ENCODE data around the gene TRPV5.
A peak's percentile ranks its signal among the peaks of the same experiment; 100 is the strongest.

The TRPV5 gene

DNA sequence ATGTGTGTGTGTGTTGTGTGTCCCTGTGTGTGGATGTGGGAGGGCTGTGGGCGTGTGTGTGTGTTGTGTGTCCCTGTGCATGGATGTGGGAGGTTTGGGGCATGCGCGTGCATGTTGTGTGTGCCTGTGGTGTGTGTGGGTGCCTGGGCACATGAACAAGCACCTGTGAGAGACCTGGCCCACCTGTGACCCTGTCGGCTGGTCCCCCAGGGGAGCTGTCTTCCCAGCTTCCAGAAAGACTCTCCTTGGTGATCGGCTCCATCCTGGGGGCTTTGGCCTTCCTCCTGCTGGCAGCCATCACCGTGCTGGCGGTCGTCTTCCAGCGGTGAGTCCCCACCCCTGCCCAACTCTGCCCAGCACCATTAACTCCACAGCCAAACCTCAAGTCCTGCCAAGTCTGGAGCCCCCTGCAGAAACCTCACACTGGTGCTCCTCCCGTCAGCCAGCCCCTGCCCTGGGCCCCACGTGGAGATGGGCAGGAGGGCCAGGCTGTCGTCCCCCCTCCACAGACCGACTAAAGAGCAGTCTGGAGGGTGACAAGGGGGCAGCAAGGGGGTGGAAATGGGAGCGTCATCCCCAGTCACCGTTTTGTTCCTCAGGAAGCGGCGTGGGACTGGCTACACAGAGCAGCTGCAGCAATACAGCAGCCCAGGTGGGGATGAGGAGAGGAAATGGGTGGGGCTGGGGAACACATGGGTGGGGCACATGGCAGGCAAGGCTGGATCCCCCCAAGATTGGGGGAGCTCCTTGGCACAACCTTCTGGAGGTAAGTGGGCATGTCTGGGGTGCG is 66.0 kb downstream of the TRPV5 start:
- Histone ChIP-seq H3K4me2 (ENCODE audit: low read length) (no peak overlapping the region), H3K27ac (ENCODE audit: low read length) (no peak overlapping the region), H3K4me1 (ENCODE audit: low read length) (no peaks in the 10 kb centered on the region), H4K20me1 (ENCODE audit: insufficient read depth, low read length) (no peaks in the 10 kb centered on the region), H3K9me3 (ENCODE audit: insufficient read depth, low read length) (no peaks in the 10 kb centered on the region), H3K27me3 (ENCODE audit: low read depth, low read length) (0 out of 2 replicates have a peak, but pooled peaks cover 2% of the 10 kb centered on the region), H3K79me2 (ENCODE audit: low read length) (no peaks in the 10 kb centered on the region), H3K4me3 (ENCODE audit: low read length) (no peak overlapping the region), H3K36me3 (replicated peaks; ENCODE audit: low read depth, low read length) (no peaks in the 10 kb centered on the region), H2AFZ (ENCODE audit: low read depth, low read length) (no peak overlapping the region), H3K9ac (ENCODE audit: low read length) (no peak overlapping the region)
- TF ChIP-seq, protein P1, sequence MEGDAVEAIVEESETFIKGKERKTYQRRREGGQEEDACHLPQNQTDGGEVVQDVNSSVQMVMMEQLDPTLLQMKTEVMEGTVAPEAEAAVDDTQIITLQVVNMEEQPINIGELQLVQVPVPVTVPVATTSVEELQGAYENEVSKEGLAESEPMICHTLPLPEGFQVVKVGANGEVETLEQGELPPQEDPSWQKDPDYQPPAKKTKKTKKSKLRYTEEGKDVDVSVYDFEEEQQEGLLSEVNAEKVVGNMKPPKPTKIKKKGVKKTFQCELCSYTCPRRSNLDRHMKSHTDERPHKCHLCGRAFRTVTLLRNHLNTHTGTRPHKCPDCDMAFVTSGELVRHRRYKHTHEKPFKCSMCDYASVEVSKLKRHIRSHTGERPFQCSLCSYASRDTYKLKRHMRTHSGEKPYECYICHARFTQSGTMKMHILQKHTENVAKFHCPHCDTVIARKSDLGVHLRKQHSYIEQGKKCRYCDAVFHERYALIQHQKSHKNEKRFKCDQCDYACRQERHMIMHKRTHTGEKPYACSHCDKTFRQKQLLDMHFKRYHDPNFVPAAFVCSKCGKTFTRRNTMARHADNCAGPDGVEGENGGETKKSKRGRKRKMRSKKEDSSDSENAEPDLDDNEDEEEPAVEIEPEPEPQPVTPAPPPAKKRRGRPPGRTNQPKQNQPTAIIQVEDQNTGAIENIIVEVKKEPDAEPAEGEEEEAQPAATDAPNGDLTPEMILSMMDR (IDR thresholded peaks at IDR 0.05; ENCODE audit: low read depth, low read length) = no peak
- no peak for TF ChIP-seq EZH2phosphoT487 (IDR thresholded peaks at IDR 0.05; ENCODE audit: low read depth)

DNA sequence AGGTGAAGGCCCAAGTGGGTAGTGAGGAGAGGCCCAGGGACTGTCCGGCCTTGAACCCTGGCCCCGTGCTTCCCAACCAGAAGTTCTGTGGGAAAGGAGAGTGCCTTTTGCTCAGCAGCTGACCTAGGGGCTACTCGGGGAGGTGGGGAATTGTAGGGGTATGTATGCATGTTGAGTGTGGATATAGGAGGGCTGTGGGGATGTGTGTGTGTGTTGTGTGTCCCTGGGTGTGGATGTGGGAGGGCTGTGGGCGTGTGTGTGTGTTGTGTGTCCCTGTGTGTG is 66.5 kb downstream of the TRPV5 start:
- Histone ChIP-seq H3K4me1 (ENCODE audit: low read length) (no peaks in the 10 kb centered on the region), H3K4me2 (ENCODE audit: low read length) (no peak overlapping the region), H3K4me3 (ENCODE audit: low read length) (no peak overlapping the region), H3K79me2 (ENCODE audit: low read length) (no peaks in the 10 kb centered on the region), H3K9me3 (ENCODE audit: insufficient read depth, low read length) (no peaks in the 10 kb centered on the region), H2AFZ (ENCODE audit: low read depth, low read length) (no peak overlapping the region), H4K20me1 (ENCODE audit: insufficient read depth, low read length) (no peaks in the 10 kb centered on the region), H3K27me3 (ENCODE audit: low read depth, low read length) (peaks cover 8% of the 10 kb centered on the region), H3K27ac (ENCODE audit: low read length) (no peak overlapping the region), H3K36me3 (replicated peaks; ENCODE audit: low read depth, low read length) (no peaks in the 10 kb centered on the region), H3K9ac (ENCODE audit: low read length) (no peak overlapping the region)
- no peak for TF ChIP-seq EZH2phosphoT487 (IDR thresholded peaks at IDR 0.05; ENCODE audit: low read depth)
- TF ChIP-seq, protein P1 (IDR thresholded peaks at IDR 0.05; ENCODE audit: low read depth, low read length) = no peak

DNA sequence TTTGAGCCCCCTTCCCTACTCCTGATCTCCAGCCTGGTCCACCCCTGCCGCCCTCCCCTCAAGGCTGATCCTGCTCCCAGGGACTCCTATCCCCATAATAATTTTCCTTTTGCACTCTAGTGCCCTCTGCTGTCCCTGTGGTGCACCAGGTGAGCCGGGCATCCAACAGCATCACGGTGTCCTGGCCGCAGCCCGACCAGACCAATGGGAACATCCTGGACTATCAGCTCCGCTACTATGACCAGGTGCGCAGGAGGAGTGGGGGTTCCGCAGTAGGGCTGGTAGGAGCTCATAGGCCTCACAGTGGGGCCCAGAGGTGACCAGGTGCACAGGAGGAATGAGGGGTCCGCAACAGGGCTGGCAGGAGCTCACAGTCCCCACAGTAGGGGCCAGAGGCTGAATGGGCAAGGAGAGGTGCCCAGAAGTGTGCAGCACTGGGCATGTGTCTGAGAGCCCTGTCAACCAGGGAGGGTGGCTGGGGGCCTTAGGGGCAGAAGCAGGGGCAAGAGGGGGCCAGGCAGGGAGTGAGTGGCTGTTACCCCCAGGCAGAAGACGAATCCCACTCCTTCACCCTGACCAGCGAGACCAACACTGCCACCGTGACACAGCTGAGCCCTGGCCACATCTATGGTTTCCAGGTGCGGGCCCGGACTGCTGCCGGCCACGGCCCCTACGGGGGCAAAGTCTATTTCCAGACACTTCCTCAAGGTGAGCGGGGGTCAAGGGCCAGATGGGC is 67.0 kb downstream of the TRPV5 start:
- Histone ChIP-seq H3K4me2 (ENCODE audit: low read length) (no peak overlapping the region), H3K27me3 (ENCODE audit: low read depth, low read length) (peaks cover 12% of the 10 kb centered on the region), H3K9me3 (ENCODE audit: insufficient read depth, low read length) (no peaks in the 10 kb centered on the region), H3K4me1 (ENCODE audit: low read length) (no peaks in the 10 kb centered on the region), H3K9ac (ENCODE audit: low read length) (no peak overlapping the region), H3K79me2 (ENCODE audit: low read length) (no peaks in the 10 kb centered on the region), H2AFZ (ENCODE audit: low read depth, low read length) (no peak overlapping the region), H4K20me1 (ENCODE audit: insufficient read depth, low read length) (no peaks in the 10 kb centered on the region), H3K4me3 (ENCODE audit: low read length) (no peak overlapping the region), H3K36me3 (replicated peaks; ENCODE audit: low read depth, low read length) (no peaks in the 10 kb centered on the region), H3K27ac (ENCODE audit: low read length) (no peak overlapping the region)
- no peak for TF ChIP-seq EZH2phosphoT487 (IDR thresholded peaks at IDR 0.05; ENCODE audit: low read depth)
- TF ChIP-seq, protein P1 (IDR thresholded peaks at IDR 0.05; ENCODE audit: low read depth, low read length) = peak; percentile 72

DNA sequence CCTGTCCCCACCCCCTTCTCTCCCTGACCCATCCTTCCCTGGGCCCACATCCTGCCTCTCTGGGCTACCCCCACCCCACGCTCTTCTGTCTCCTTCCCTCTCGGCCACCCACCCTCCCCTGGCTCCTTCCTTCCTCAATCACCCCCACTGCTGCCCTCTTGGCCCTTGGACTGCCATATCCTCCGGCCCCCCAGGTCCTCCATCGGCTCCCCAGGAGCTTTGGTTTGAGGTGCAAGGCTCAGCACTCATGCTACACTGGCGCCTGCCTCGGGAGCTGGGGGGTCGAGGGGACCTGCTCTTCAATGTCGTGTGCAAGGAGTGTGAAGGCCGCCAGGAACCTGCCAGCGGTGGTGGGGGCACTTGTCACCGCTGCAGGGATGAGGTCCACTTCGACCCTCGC is 67.8 kb downstream of the TRPV5 start:
- Histone ChIP-seq H4K20me1 (ENCODE audit: insufficient read depth, low read length) (no peaks in the 10 kb centered on the region), H3K4me2 (ENCODE audit: low read length) (no peak overlapping the region), H3K9me3 (ENCODE audit: insufficient read depth, low read length) (no peaks in the 10 kb centered on the region), H3K4me3 (ENCODE audit: low read length) (no peak overlapping the region), H3K36me3 (replicated peaks; ENCODE audit: low read depth, low read length) (no peaks in the 10 kb centered on the region), H3K9ac (ENCODE audit: low read length) (no peak overlapping the region), H3K27me3 (ENCODE audit: low read depth, low read length) (peaks cover 15% of the 10 kb centered on the region), H3K4me1 (ENCODE audit: low read length) (no peaks in the 10 kb centered on the region), H2AFZ (ENCODE audit: low read depth, low read length) (no peak overlapping the region), H3K27ac (ENCODE audit: low read length) (no peak overlapping the region), H3K79me2 (ENCODE audit: low read length) (no peaks in the 10 kb centered on the region)
- no peak for TF ChIP-seq EZH2phosphoT487 (IDR thresholded peaks at IDR 0.05; ENCODE audit: low read depth)
- TF ChIP-seq, protein P1 (IDR thresholded peaks at IDR 0.05; ENCODE audit: low read depth, low read length) = no peak
